GM23338 (cell line): ENCODE results near the gene LYPD4. TPM values are rescaled to one million over a fixed set of nuclear protein-coding genes. Genes with fewer than 3 reads are reported as not detected.

ENCODE experiments used
- ATAC-seq: fragments of 200-7000 bp; cut with Tn5 transposase; 3 replicates; pipeline ENCODE4 v1.9.1; 2020
- DNase-seq: peaks from one replicate; pipeline ENCODE4 v3.0.0-alpha.2; 2015; ENCODE audit warnings: low spot score
- H2AFZ ChIP-seq: fragments of 200-600 bp; sonication (generic); 2 replicates; pipeline ENCODE4 v1.8.0; 2016; ENCODE audit warnings: antibody characterized with exemption, mild to moderate bottlenecking, moderate library complexity
- H3F3A ChIP-seq: fragments of 200-600 bp; sonication (generic); replicated peaks from 2 replicates; pipeline ENCODE4 v1.8.0; 2017; ENCODE audit warnings: antibody characterized with exemption, mixed run types, low read depth
- H3K27ac ChIP-seq: fragments of 200-600 bp; sonication (generic); 2 replicates; pipeline ENCODE4 v1.6.1; 2016; ENCODE audit warnings: low read depth
- H3K27me3 ChIP-seq: fragments of 200-600 bp; sonication (generic); 2 replicates; pipeline ENCODE4 v1.8.0; 2016; ENCODE audit warnings: mild to moderate bottlenecking, mixed run types, moderate library complexity; ENCODE audit not compliant: insufficient read depth
- H3K36me3 ChIP-seq: fragments of 200-600 bp; sonication (generic); 2 replicates; pipeline ENCODE4 v1.8.0; 2016; ENCODE audit warnings: mild to moderate bottlenecking; ENCODE audit not compliant: insufficient read depth
- H3K4me1 ChIP-seq: fragments of 200-600 bp; sonication (generic); 2 replicates; pipeline ENCODE4 v1.8.0; 2016; ENCODE audit warnings: mild to moderate bottlenecking, moderate library complexity; ENCODE audit not compliant: insufficient read depth
- H3K4me2 ChIP-seq: fragments of 200-600 bp; sonication (generic); 2 replicates; pipeline ENCODE4 v1.7.1; 2017; ENCODE audit warnings: mixed run types
- H3K4me3 ChIP-seq: fragments of 200-600 bp; sonication (generic); 2 replicates; pipeline ENCODE4 v1.6.1; 2016; ENCODE audit warnings: mixed run types
- H3K79me2 ChIP-seq: fragments of 200-600 bp; sonication (generic); replicated peaks from 2 replicates; pipeline ENCODE4 v1.8.0; 2017; ENCODE audit warnings: mild to moderate bottlenecking; ENCODE audit not compliant: insufficient read depth
- H3K9me2 ChIP-seq: fragments of 200-600 bp; sonication (generic); 2 replicates; pipeline ENCODE4 v1.8.0; 2017; ENCODE audit not compliant: insufficient read depth
- H4K20me1 ChIP-seq: fragments of 200-600 bp; sonication (generic); replicated peaks from 2 replicates; pipeline ENCODE4 v1.8.0; 2017; ENCODE audit warnings: mild to moderate bottlenecking; ENCODE audit not compliant: insufficient read depth
- H3K27ac Mint-ChIP-seq: 2 replicates; pipeline ENCODE4 v1.8.0; 2020; ENCODE audit warnings: inconsistent platforms, mild to moderate bottlenecking, moderate library complexity, mixed read lengths
- H3K27me3 Mint-ChIP-seq: 3 replicates; pipeline ENCODE4 v1.8.0; 2022; ENCODE audit warnings: low read depth, mild to moderate bottlenecking, moderate library complexity, mixed read lengths, inconsistent platforms; ENCODE audit not compliant: insufficient read depth, poor library complexity
- H3K36me3 Mint-ChIP-seq: 3 replicates; pipeline ENCODE4 v1.8.0; 2021; ENCODE audit warnings: low read depth, mild to moderate bottlenecking, inconsistent platforms, moderate library complexity, mixed read lengths
- H3K4me1 Mint-ChIP-seq: 3 replicates; pipeline ENCODE4 v1.8.0; 2020; ENCODE audit warnings: mild to moderate bottlenecking, inconsistent platforms, mixed read lengths
- H3K4me3 Mint-ChIP-seq: 3 replicates; pipeline ENCODE4 v1.8.0; 2021; ENCODE audit warnings: moderate library complexity, mild to moderate bottlenecking, inconsistent platforms, mixed read lengths
- H3K9me3 Mint-ChIP-seq: 3 replicates; pipeline ENCODE4 v1.8.0; 2020; ENCODE audit warnings: moderate library complexity, mild to moderate bottlenecking, inconsistent platforms, mixed read lengths
- CREB1 ChIP-seq: fragments of 250-450 bp; sonication (Bioruptor Pico); IDR thresholded peaks from 2 replicates; pipeline ENCODE4 v1.5.0; 2020; ENCODE audit warnings: low read depth, mild to moderate bottlenecking, moderate library complexity
- CTCF ChIP-seq, 2 experiments: fragments of 200-600 bp in 1 of 2; sonication (generic) in 1 of 2; conservative IDR thresholded peaks; 2 replicates each; pipeline versions ENCODE4 v1.5.1 to v1.6.1; 2016 to 2017; ENCODE audit warnings: antibody characterized with exemption in 2 of 2, low read depth in 2 of 2, mild to moderate bottlenecking in 2 of 2, moderate library complexity in 1 of 2
- ETS1 ChIP-seq: IDR thresholded peaks from 2 replicates; pipeline ENCODE4 v1.6.1; 2016; ENCODE audit warnings: antibody characterized with exemption
- EZH2phosphoT487 ChIP-seq: fragments of 200-600 bp; sonication (generic); IDR thresholded peaks from one replicate; pipeline ENCODE4 v1.8.1; 2018; ENCODE audit warnings: antibody characterized with exemption; ENCODE audit not compliant: unreplicated experiment
- JUNB ChIP-seq: IDR thresholded peaks from one replicate; pipeline ENCODE4 v1.6.1; 2016; ENCODE audit warnings: antibody characterized with exemption; ENCODE audit not compliant: unreplicated experiment
- NANOG ChIP-seq: IDR thresholded peaks from 2 replicates; pipeline ENCODE4 v1.6.1; 2016; ENCODE audit warnings: antibody characterized with exemption, borderline replicate concordance
- STAT1 ChIP-seq: IDR thresholded peaks from one replicate; pipeline ENCODE4 v1.6.1; 2016; ENCODE audit warnings: antibody characterized with exemption; ENCODE audit not compliant: unreplicated experiment
- ZNF331 ChIP-seq: fragments of 250-450 bp; sonication (Bioruptor Pico); IDR thresholded peaks from 2 replicates; pipeline ENCODE4 v1.5.0; 2020; ENCODE audit warnings: low read depth, mild to moderate bottlenecking, moderate library complexity
- ZNF462 ChIP-seq: fragments of 250-450 bp; sonication (Bioruptor Pico); IDR thresholded peaks from 2 replicates; pipeline ENCODE4 v1.5.0; 2020; ENCODE audit warnings: mild to moderate bottlenecking, moderate library complexity
- polyA plus RNA-seq: library from polyadenylated mRNA; unstranded; fragments of >200 nt; fragmentation: Nextera tagmentation; extraction: Ambion mirVana; gene quantifications from 2 replicates; pipeline ENCODE4 v1.2.1, GENCODE V29; 2016
- total RNA-seq: library from RNA; depleted of rRNA; stranded (reverse); fragments of >200 nt; shearing (Covaris generic); gene quantifications from 2 replicates; pipeline ENCODE4 v1.2.3, GENCODE V29; 2014

Gene LYPD4
- total and polyA plus RNA-seq, 2 experiments from 2014 or later = not detected

- Histone ChIP-seq H4K20me1 (no peaks in the 10 kb centered on the region), H3K4me3 (no peak overlapping the region), H3K4me1 (peaks cover 12% of the 10 kb centered on the region; the same call in 1 of the 2 replicates), H3K27ac (no peak overlapping the region), H3K4me2 (no peak overlapping the region), H3F3A (no peaks in the 10 kb centered on the region), H3K79me2 (no peaks in the 10 kb centered on the region), H2AFZ (no peak overlapping the region), H3K36me3 (no peaks in the 10 kb centered on the region), H3K27me3 (no peaks in the 10 kb centered on the region), H3K9me2 (no peaks in the 10 kb centered on the region)
- Mint-ChIP-seq H3K27ac (no peak overlapping the region), H3K27me3 (peaks cover 12% of the 10 kb centered on the region), H3K36me3 (no peaks in the 10 kb centered on the region), H3K4me1 (peaks cover 12% of the 10 kb centered on the region), H3K4me3 (no peak overlapping the region), H3K9me3 (0 out of 3 replicates have a peak, but pooled peaks cover 3% of the 10 kb centered on the region)
- no peak for TF ChIP-seq STAT1
- TF ChIP-seq JUNB = no peak
- no peak for TF ChIP-seq CREB1 (CRISPR knock-in tag)
- no peak for TF ChIP-seq EZH2phosphoT487
- TF ChIP-seq CTCF (conservative IDR thresholded peaks at IDR 0.05; ENCODE audit: low read depth in 2 of 2) = no peak
- TF ChIP-seq ETS1 = no peak
- no peak for TF ChIP-seq NANOG
- no peak for TF ChIP-seq ZNF331 (CRISPR knock-in tag)
- no peak for TF ChIP-seq ZNF462 (CRISPR knock-in tag)
- DNase-seq (no peak), ATAC-seq (no peak)
Measured at GRCh38 chr19:41850381-41850780, 5.9 kb upstream of the LYPD4 start.
